Activated CD8-positive, alpha-beta T cell treated with anti-CD3 and anti-CD28 coated beads for 36 hours (primary cell): Measurements from ENCODE around the gene FUCA2. TPM values are rescaled to one million over a fixed set of nuclear protein-coding genes. Genes with fewer than 3 reads are reported as not detected.

Experiments
- ATAC-seq: fragments of 200-7000 bp; cut with Tn5 transposase; one replicate; pipeline ENCODE4 v1.10.0; 2021; ENCODE audit warnings: mild to moderate bottlenecking, moderate library complexity
- CTCF ChIA-PET: fragments of 350-600 bp; sonication (Branson Sonifier 250); formaldehyde crosslinking; loops from one replicate; lab custom pipeline; 2021; ENCODE audit warnings: antibody characterized with exemption; lab: Charles Lee
- POLR2A ChIA-PET: fragments of 350-600 bp; sonication (Branson Sonifier 250); formaldehyde crosslinking; loops from one replicate; lab custom pipeline; 2021; ENCODE audit warnings: antibody characterized with exemption; lab: Charles Lee
- DNase-seq: peaks from one replicate; pipeline ENCODE4 v3.0.0-alpha.2; 2020
- H3K27ac Mint-ChIP-seq: one replicate; pipeline ENCODE4 v1.8.0; 2021; ENCODE audit warnings: mild to moderate bottlenecking, mixed read lengths
- H3K27me3 Mint-ChIP-seq: one replicate; pipeline ENCODE4 v1.8.0; 2021; ENCODE audit warnings: mixed read lengths
- H3K36me3 Mint-ChIP-seq: one replicate; pipeline ENCODE4 v1.8.0; 2021; ENCODE audit warnings: low read depth, mixed read lengths
- H3K4me1 Mint-ChIP-seq: one replicate; pipeline ENCODE4 v1.8.0; 2021; ENCODE audit warnings: low read depth, mixed read lengths
- H3K4me3 Mint-ChIP-seq: one replicate; pipeline ENCODE4 v1.8.0; 2021; ENCODE audit warnings: mild to moderate bottlenecking, moderate library complexity, mixed read lengths
- H3K9me3 Mint-ChIP-seq: one replicate; pipeline ENCODE4 v1.8.0; 2021; ENCODE audit warnings: mixed read lengths
- CTCF ChIP-seq: fragments of 200-600 bp; IDR thresholded peaks from one replicate; pipeline ENCODE4 v1.8.0; 2022; ENCODE audit warnings: antibody characterized with exemption, mild to moderate bottlenecking
- intact Hi-C: fragments of 100-400 bp; cut with micrococcal nuclease; formaldehyde crosslinking; loops from one replicate; pipeline ENCODE4 v1.10.0; 2022
- total RNA-seq, 2 experiments: library from RNA; stranded (reverse); gene quantifications; one replicate each; pipeline ENCODE4 v1.2.3, GENCODE V29; 2021

Gene FUCA2
- total RNA-seq, 2 experiments from 2014 or later: 6.6 to 8.5 TPM

GRCh38 chr6:143505537-143505936 is 6.0 kb downstream of the FUCA2 start:
- no peak for DNase-seq
- H3K27ac Mint-ChIP-seq: no peak overlapping the region
- H3K4me1 Mint-ChIP-seq: peaks cover 7% of the 10 kb centered on the region
- H3K36me3 Mint-ChIP-seq: peaks cover 12% of the 10 kb centered on the region
- CTCF ChIA-PET: interaction anchor here (0.8 to 1.6 kb wide), 3 partner anchors 8 to 23 kb away, joined by 3 read pairs; no protein-coding TSS in a partner anchor
- H3K4me3 Mint-ChIP-seq: no peak overlapping the region
- no peaks in the 10 kb centered on the region for H3K27me3 Mint-ChIP-seq
- peak; percentile 39 for ATAC-seq
- no peaks in the 10 kb centered on the region for H3K9me3 Mint-ChIP-seq
- POLR2A ChIA-PET: no interaction called here
- no peak for TF ChIP-seq CTCF
- intact Hi-C loops: no loop called here

- POLR2A ChIA-PET: no interaction called here
- no peak overlapping the region for H3K4me3 Mint-ChIP-seq
- intact Hi-C loops: no loop called here
- H3K27me3 Mint-ChIP-seq: no peaks in the 10 kb centered on the region
- H3K9me3 Mint-ChIP-seq: no peaks in the 10 kb centered on the region
- H3K4me1 Mint-ChIP-seq: peaks cover 7% of the 10 kb centered on the region
- CTCF ChIA-PET: interaction anchor here (0.8 to 1.2 kb wide), 2 partner anchors 8 to 15 kb away, joined by 3 read pairs; no protein-coding TSS in a partner anchor
- H3K36me3 Mint-ChIP-seq: peaks cover 12% of the 10 kb centered on the region
- no peak overlapping the region for H3K27ac Mint-ChIP-seq
- ATAC-seq (no peak), DNase-seq (no peak)
- TF ChIP-seq CTCF: no peak
These were observed 6.4 kb downstream of the FUCA2 start for GRCh38 chr6:143505111-143505510.

- H3K4me3 Mint-ChIP-seq: no peak overlapping the region
- intact Hi-C loops: no loop called here
- TF ChIP-seq CTCF: no peak
- H3K9me3 Mint-ChIP-seq: no peaks in the 10 kb centered on the region
- no peak overlapping the region for H3K27ac Mint-ChIP-seq
- ChIA-PET POLR2A (no interaction called here), CTCF (no interaction called here)
- H3K36me3 Mint-ChIP-seq: peaks cover 12% of the 10 kb centered on the region
- H3K4me1 Mint-ChIP-seq: peaks cover 3% of the 10 kb centered on the region
- DNase-seq (no peak), ATAC-seq (no peak)
- H3K27me3 Mint-ChIP-seq: no peaks in the 10 kb centered on the region
These were observed 7.2 kb downstream of the FUCA2 start for GRCh38 chr6:143504369-143504768.

GRCh38 chr6:143501851-143502250 is 9.7 kb downstream of the FUCA2 start:
- H3K4me1 Mint-ChIP-seq: peaks cover 13% of the 10 kb centered on the region
- peaks cover 26% of the 10 kb centered on the region for H3K36me3 Mint-ChIP-seq
- ATAC-seq (no peak), DNase-seq (no peak)
- intact Hi-C loops: no loop called here
- CTCF ChIA-PET: interaction anchor here (0.7 to 2.4 kb wide), 4 partner anchors 11 to 269 kb away, joined by 3 to 14 read pairs (median 3); partner anchors contain the start of gene FUCA2
- H3K27me3 Mint-ChIP-seq: no peaks in the 10 kb centered on the region
- no peak overlapping the region for H3K27ac Mint-ChIP-seq
- TF ChIP-seq CTCF: no peak
- H3K9me3 Mint-ChIP-seq: peaks cover 5% of the 10 kb centered on the region
- POLR2A ChIA-PET: no interaction called here
- H3K4me3 Mint-ChIP-seq: no peak overlapping the region

GRCh38 chr6:143498428-143498827 is 13.1 kb downstream of the FUCA2 start:
- DNase-seq: no peak
- Mint-ChIP-seq H3K4me1 (peaks cover 13% of the 10 kb centered on the region), H3K9me3 (peaks cover 5% of the 10 kb centered on the region), H3K36me3 (peaks cover 20% of the 10 kb centered on the region), H3K4me3 (no peak overlapping the region), H3K27ac (no peak overlapping the region), H3K27me3 (no peaks in the 10 kb centered on the region)
- no peak for TF ChIP-seq CTCF
- ChIA-PET CTCF (no interaction called here), POLR2A (no interaction called here)
- intact Hi-C loops: no loop called here
- no peak for ATAC-seq
